Neural progenitor cell (in vitro differentiated cells): ENCODE results near the gene RNLS.

Experiments used
- EZH2 ChIP-seq: fragments of 200-600 bp; sonication (generic); IDR thresholded peaks from 2 replicates; pipeline ENCODE4 v1.6.1; 2017; ENCODE audit warnings: antibody characterized with exemption, mild to moderate bottlenecking, moderate library complexity
- EZH2phosphoT487 ChIP-seq: fragments of 200-600 bp; sonication (generic); IDR thresholded peaks from 2 replicates; pipeline ENCODE4 v1.6.1; 2017; ENCODE audit warnings: antibody characterized with exemption
- TF ChIP-seq, protein P1 (sequence below): fragments of 200-600 bp; sonication (generic); IDR thresholded peaks from 2 replicates; pipeline ENCODE4 v1.5.1; 2017; ENCODE audit warnings: antibody characterized with exemption, mild to moderate bottlenecking

DNA sequence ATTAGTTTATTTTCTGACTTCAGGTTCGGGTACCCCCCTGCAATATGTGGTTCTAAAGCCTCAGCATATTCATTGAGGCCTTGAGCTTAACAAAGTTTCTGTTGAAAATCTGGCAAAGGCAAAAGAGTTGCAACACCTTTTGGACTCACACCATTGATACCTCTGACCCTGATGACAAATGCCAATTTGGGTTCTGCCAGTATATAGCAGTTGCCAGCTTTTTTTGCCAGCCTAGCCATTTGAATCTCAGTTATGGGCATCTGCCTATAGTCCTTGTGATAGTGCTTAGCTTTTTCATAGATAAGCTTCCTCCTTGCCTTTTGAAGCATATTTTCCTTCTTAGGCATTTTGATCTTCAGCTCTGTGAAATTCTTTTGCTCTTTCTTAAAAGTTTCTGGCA, 35.4 kb upstream of the RNLS start:
- TF ChIP-seq, protein P1, sequence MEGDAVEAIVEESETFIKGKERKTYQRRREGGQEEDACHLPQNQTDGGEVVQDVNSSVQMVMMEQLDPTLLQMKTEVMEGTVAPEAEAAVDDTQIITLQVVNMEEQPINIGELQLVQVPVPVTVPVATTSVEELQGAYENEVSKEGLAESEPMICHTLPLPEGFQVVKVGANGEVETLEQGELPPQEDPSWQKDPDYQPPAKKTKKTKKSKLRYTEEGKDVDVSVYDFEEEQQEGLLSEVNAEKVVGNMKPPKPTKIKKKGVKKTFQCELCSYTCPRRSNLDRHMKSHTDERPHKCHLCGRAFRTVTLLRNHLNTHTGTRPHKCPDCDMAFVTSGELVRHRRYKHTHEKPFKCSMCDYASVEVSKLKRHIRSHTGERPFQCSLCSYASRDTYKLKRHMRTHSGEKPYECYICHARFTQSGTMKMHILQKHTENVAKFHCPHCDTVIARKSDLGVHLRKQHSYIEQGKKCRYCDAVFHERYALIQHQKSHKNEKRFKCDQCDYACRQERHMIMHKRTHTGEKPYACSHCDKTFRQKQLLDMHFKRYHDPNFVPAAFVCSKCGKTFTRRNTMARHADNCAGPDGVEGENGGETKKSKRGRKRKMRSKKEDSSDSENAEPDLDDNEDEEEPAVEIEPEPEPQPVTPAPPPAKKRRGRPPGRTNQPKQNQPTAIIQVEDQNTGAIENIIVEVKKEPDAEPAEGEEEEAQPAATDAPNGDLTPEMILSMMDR: no peak
- TF ChIP-seq EZH2 (no peak), EZH2phosphoT487 (no peak)
